ENCODE measurements around the gene GPC3. TPM values are rescaled to one million over a fixed set of nuclear protein-coding genes. Genes with fewer than 3 reads are reported as not detected.

Gene GPC3
- total RNA-seq, 1 experiment from 2014 or later: not detected

DNA sequence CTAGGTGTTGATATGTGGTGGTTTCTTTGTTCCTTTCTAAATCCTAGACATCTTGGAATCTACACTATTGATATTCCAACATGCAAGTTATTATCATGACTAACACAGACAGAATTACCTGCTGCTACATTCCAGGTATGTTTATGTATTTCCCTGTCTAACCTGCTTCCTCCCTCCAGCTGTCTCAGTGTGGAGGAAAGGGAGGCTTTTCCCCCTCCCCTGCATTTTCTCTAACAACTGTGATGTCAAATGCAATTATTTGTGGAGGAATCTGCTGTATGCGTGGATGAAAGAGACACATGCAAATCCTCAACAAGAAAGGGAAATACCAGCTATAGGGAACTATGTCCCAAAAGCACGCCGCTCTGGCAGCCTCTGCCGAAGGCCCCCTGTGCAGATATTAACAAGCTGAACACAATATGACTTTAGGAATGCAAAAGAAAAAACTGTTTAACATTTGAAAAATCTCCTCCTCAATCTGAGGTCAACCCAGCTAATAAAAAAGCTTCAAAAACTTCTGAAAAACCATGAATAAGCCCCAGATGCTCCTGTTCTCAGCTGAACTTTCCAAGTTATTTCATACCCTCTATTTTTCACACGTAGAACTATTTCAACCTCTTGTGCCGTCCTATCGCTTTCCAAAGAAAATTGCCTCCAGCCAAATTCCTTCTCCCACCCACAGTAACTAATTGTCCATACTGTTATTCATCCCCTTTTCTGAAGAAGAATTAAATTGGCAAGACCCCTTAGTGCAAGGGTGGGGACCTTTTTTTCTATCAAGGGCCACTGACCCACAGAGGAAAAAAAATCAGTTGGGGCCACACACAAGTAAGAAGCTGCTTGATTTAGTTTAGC lies 345.0 kb downstream of the GPC3 start:
- Histone ChIP-seq H3K27me3 (ENCODE audit: insufficient read depth, low read depth) (no peaks in the 10 kb centered on the region), H3K9me2 (ENCODE audit: insufficient read depth) (no peaks in the 10 kb centered on the region), H2AFZ (no peak overlapping the region), H3K27ac (no peak overlapping the region), H4K20me1 (ENCODE audit: insufficient read depth) (no peaks in the 10 kb centered on the region), H3K4me3 (no peak overlapping the region), H3K4me2 (no peak overlapping the region), H3K36me3 (ENCODE audit: low read depth) (no peaks in the 10 kb centered on the region), H3F3A (ENCODE audit: insufficient read depth, low read depth) (peaks cover 8% of the 10 kb centered on the region; the same call in 1 of the 2 replicates), H3K9me3 (ENCODE audit: insufficient read depth, low read depth) (no peaks in the 10 kb centered on the region), H3K4me1 (replicated peaks; ENCODE audit: insufficient read depth) (peaks cover 30% of the 10 kb centered on the region), H3K79me2 (ENCODE audit: low read depth) (no peaks in the 10 kb centered on the region)
- TF ChIP-seq, protein P1, sequence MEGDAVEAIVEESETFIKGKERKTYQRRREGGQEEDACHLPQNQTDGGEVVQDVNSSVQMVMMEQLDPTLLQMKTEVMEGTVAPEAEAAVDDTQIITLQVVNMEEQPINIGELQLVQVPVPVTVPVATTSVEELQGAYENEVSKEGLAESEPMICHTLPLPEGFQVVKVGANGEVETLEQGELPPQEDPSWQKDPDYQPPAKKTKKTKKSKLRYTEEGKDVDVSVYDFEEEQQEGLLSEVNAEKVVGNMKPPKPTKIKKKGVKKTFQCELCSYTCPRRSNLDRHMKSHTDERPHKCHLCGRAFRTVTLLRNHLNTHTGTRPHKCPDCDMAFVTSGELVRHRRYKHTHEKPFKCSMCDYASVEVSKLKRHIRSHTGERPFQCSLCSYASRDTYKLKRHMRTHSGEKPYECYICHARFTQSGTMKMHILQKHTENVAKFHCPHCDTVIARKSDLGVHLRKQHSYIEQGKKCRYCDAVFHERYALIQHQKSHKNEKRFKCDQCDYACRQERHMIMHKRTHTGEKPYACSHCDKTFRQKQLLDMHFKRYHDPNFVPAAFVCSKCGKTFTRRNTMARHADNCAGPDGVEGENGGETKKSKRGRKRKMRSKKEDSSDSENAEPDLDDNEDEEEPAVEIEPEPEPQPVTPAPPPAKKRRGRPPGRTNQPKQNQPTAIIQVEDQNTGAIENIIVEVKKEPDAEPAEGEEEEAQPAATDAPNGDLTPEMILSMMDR (conservative IDR thresholded peaks at IDR 0.05): no peak
- no peak for TF ChIP-seq EZH2 (IDR thresholded peaks at IDR 0.05; ENCODE audit: low read depth)
- POLR2A ChIA-PET (ENCODE audit: unreplicated experiment): no interaction called here
- intact Hi-C loops (cut with micrococcal nuclease; ENCODE audit: unreplicated experiment): no loop called here
- peak in 1 of 2 experiments; percentile 66 for DNase-seq
- BruUV-seq (replicated peaks): no TSS peak
- CTCF ChIA-PET: no interaction called here

DNA sequence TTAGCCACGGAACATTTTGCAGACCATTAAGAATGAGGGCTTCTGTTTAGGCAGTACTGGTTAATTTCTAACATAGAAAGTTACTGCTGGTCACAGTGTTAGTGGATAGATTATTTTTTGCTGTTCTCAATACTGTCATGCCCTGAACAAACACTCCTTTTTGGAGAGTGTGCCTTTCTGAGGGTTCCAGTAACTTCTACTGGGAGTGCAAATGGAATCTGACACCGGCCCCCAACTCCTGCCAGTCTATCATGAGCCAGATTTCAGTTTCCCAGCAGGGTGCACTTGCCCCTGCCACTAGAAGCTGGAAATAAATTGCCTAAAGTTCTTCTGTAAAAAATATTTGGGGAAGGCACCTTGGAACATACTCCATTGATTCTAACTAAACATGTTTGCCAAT lies 345.7 kb downstream of the GPC3 start:
- no peak overlapping the region for H3K4me2 ChIP-seq
- no peaks in the 10 kb centered on the region for H3K27me3 ChIP-seq (ENCODE audit: insufficient read depth, low read depth)
- ChIA-PET CTCF (no interaction called here), POLR2A (ENCODE audit: unreplicated experiment) (no interaction called here)
- no peak overlapping the region for H3K4me3 ChIP-seq
- H3K9me3 ChIP-seq (ENCODE audit: insufficient read depth, low read depth): no peaks in the 10 kb centered on the region
- H3K9me2 ChIP-seq (ENCODE audit: insufficient read depth): no peaks in the 10 kb centered on the region
- H3K27ac ChIP-seq: no peak overlapping the region
- no TSS peak for BruUV-seq (replicated peaks)
- peaks cover 8% of the 10 kb centered on the region; the same call in 1 of the 2 replicates for H3F3A ChIP-seq (ENCODE audit: insufficient read depth, low read depth)
- TF ChIP-seq, protein P1 (conservative IDR thresholded peaks at IDR 0.05): no peak
- H4K20me1 ChIP-seq (ENCODE audit: insufficient read depth): no peaks in the 10 kb centered on the region
- H3K4me1 ChIP-seq (replicated peaks; ENCODE audit: insufficient read depth): peaks cover 30% of the 10 kb centered on the region
- intact Hi-C loops (cut with micrococcal nuclease; ENCODE audit: unreplicated experiment): no loop called here
- no peak overlapping the region for H2AFZ ChIP-seq
- H3K79me2 ChIP-seq (ENCODE audit: low read depth): no peaks in the 10 kb centered on the region
- H3K36me3 ChIP-seq (ENCODE audit: low read depth): no peaks in the 10 kb centered on the region
- DNase-seq: no peak

DNA sequence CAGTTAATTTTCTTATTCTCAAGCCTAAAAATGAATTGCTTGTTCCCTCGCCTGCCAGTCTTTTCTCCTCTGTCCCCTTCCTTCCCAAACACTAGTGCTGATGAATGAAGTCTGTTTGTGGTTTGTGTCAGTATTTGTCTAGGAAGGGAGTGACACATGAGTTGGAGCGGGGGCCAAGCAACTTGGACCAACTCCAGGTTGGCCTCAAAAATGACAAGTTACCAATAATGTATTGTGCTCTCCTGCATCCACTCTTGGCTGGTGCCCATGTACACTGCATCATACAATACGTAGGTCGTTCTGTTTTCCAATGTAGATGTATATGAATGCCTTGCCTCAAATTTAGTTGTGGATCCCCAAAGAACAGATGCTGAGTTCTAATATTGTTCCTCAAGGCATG lies 347.1 kb downstream of the GPC3 start:
- Histone ChIP-seq H3K9me2 (ENCODE audit: insufficient read depth) (no peaks in the 10 kb centered on the region), H3K79me2 (ENCODE audit: low read depth) (no peaks in the 10 kb centered on the region), H3K9me3 (ENCODE audit: insufficient read depth, low read depth) (no peaks in the 10 kb centered on the region), H4K20me1 (ENCODE audit: insufficient read depth) (no peaks in the 10 kb centered on the region), H3K4me2 (peak overlapping the region; percentile 56), H2AFZ (no peak overlapping the region), H3K27ac (peak overlapping the region; percentile 56), H3K36me3 (ENCODE audit: low read depth) (no peaks in the 10 kb centered on the region), H3K27me3 (ENCODE audit: insufficient read depth, low read depth) (no peaks in the 10 kb centered on the region), H3F3A (ENCODE audit: insufficient read depth, low read depth) (peaks cover 8% of the 10 kb centered on the region; the same call in 1 of the 2 replicates), H3K4me1 (replicated peaks; ENCODE audit: insufficient read depth) (peaks cover 30% of the 10 kb centered on the region), H3K4me3 (0 out of 2 replicates have a peak overlapping the region, but pooled peaks have one; percentile 8)
- intact Hi-C loops (cut with micrococcal nuclease; ENCODE audit: unreplicated experiment): no loop called here
- peak; percentile 50 to 75 for DNase-seq
- TF ChIP-seq EZH2 (IDR thresholded peaks at IDR 0.05; ENCODE audit: low read depth): no peak
- TF ChIP-seq, protein P1 (conservative IDR thresholded peaks at IDR 0.05): no peak
- CTCF ChIA-PET: no interaction called here
- POLR2A ChIA-PET (ENCODE audit: unreplicated experiment): no interaction called here
- BruUV-seq (replicated peaks): no TSS peak
